ENCODE data around the gene PARN. TPM values are rescaled to one million over a fixed set of nuclear protein-coding genes. Genes with fewer than 3 reads are reported as not detected.
A peak's percentile ranks its signal among the peaks of the same experiment; 100 is the strongest.
"Not testable (repeated sequence)": the region's sequence is repeated elsewhere in the genome, so short reads cannot be mapped to it uniquely, and the experiment has no call there.

PARN gene
- total and polyA plus RNA-seq, 2 donors (not counting 1 experiment from before 2014, with no cell fraction given), result 26.7 to 32.9 TPM

DNA sequence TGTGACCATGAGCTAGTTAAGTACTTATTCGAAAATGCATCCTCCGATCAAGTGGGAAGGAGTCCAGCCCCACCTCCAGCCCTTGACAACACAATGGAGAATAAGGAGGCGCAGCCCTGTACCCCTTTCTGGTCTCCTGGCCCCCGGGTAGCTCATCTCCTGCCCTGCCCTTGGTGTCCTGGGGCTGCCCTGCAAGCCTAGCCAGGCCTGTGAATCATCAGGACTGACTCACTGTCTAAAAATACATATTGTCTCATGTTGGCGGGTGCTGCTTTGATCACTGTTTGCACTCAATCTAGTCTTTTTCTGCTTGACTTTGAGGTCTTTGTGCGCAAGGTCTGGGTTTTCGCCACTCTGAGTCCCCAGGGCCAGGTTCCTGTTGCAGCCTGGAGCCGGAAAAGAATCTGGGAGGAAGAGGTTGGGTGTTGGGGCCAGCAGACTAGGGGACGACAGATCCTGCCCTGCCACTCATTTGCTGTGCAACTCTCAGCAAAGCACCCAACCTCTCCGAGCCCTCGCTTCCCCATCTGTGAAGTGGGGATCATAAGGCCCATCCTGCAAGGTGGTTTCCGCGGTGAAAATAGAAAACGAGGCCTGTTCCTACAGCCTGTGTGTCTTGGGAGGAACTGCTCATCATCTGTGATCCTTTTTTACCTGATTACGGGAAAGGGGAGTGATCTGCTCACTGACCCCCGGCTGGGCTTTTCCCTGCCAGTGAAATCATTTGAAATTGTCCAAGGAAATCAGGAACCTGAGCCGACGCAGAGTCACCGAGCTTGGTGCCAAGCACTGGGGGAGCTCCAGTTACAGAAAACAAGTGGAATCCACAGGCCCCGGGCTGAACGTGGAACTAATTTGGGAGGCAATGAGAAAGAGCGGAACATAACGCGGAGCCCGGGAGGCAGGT is 230.4 kb downstream of the PARN start:
- DNase-seq (ENCODE audit: low read depth in 2 of 2), result peak; percentile 61 to 83
- TF ChIP-seq EZH2 (IDR thresholded peaks at IDR 0.05; ENCODE audit: low read length, missing control alignments) (no peak), CTCF (conservative IDR thresholded peaks at IDR 0.05 in 1 of 2, IDR thresholded peaks at IDR 0.05 in 1 of 2; ENCODE audit: low read depth in 1 of 2, low read length in 2 of 2) (no peak)
- H2AFZ ChIP-seq (ENCODE audit: low read length), result no peak overlapping the region
- H3K9ac ChIP-seq (ENCODE audit: insufficient read depth, low read length), result no peak overlapping the region
- H3K4me2 ChIP-seq (ENCODE audit: extremely low read depth, insufficient read depth, low read length), result peak overlapping the region; percentile 17
- no peaks in the 10 kb centered on the region for H3K79me2 ChIP-seq (ENCODE audit: control insufficient read depth, insufficient read depth, low read length)
- peak overlapping the region; percentile 36 for H3K27ac ChIP-seq (ENCODE audit: insufficient read depth, low read length)
- H3K4me1 ChIP-seq (ENCODE audit: control insufficient read depth, extremely low read depth, insufficient read depth, low read length), result peaks cover 8% of the 10 kb centered on the region
- no peaks in the 10 kb centered on the region for H4K20me1 ChIP-seq (ENCODE audit: control insufficient read depth, extremely low read depth, insufficient read depth, low read length)
- no peaks in the 10 kb centered on the region for H3K9me3 ChIP-seq (ENCODE audit: control insufficient read depth, insufficient read depth, low read depth, low read length)
- H3K4me3 ChIP-seq (replicated peaks in 1 of 4; ENCODE audit: control extremely low read depth in 1 of 4, insufficient read depth in 1 of 4, low read depth in 3 of 4, low read length in 4 of 4), result no peak overlapping the region
- no peaks in the 10 kb centered on the region for H3K27me3 ChIP-seq (ENCODE audit: control insufficient read depth, insufficient read depth, low read length)
- no peaks in the 10 kb centered on the region for H3K36me3 ChIP-seq (ENCODE audit: control insufficient read depth, insufficient read depth, low read length)

GRCh38 chr16:14398014-14398717 is 231.9 kb downstream of the PARN start:
- Histone ChIP-seq H3K4me2 (ENCODE audit: extremely low read depth, insufficient read depth, low read length) (no peak overlapping the region), H2AFZ (ENCODE audit: low read length) (no peak overlapping the region), H3K9me3 (ENCODE audit: control insufficient read depth, insufficient read depth, low read depth, low read length) (no peaks in the 10 kb centered on the region), H3K4me1 (ENCODE audit: control insufficient read depth, extremely low read depth, insufficient read depth, low read length) (peaks cover 8% of the 10 kb centered on the region), H3K27ac (ENCODE audit: insufficient read depth, low read length) (no peak overlapping the region), H3K79me2 (ENCODE audit: control insufficient read depth, insufficient read depth, low read length) (no peaks in the 10 kb centered on the region), H3K4me3 (replicated peaks in 1 of 4; ENCODE audit: control extremely low read depth in 1 of 4, insufficient read depth in 1 of 4, low read depth in 3 of 4, low read length in 4 of 4) (no peak overlapping the region), H4K20me1 (ENCODE audit: control insufficient read depth, extremely low read depth, insufficient read depth, low read length) (no peaks in the 10 kb centered on the region), H3K36me3 (ENCODE audit: control insufficient read depth, insufficient read depth, low read length) (no peaks in the 10 kb centered on the region), H3K9ac (ENCODE audit: insufficient read depth, low read length) (no peak overlapping the region), H3K27me3 (ENCODE audit: control insufficient read depth, insufficient read depth, low read length) (no peaks in the 10 kb centered on the region)
- no peak for DNase-seq (ENCODE audit: low read depth in 2 of 2)
- TF ChIP-seq EZH2 (IDR thresholded peaks at IDR 0.05; ENCODE audit: low read length, missing control alignments) (no peak), CTCF (conservative IDR thresholded peaks at IDR 0.05 in 1 of 2, IDR thresholded peaks at IDR 0.05 in 1 of 2; ENCODE audit: low read depth in 1 of 2, low read length in 2 of 2) (no peak)

DNA sequence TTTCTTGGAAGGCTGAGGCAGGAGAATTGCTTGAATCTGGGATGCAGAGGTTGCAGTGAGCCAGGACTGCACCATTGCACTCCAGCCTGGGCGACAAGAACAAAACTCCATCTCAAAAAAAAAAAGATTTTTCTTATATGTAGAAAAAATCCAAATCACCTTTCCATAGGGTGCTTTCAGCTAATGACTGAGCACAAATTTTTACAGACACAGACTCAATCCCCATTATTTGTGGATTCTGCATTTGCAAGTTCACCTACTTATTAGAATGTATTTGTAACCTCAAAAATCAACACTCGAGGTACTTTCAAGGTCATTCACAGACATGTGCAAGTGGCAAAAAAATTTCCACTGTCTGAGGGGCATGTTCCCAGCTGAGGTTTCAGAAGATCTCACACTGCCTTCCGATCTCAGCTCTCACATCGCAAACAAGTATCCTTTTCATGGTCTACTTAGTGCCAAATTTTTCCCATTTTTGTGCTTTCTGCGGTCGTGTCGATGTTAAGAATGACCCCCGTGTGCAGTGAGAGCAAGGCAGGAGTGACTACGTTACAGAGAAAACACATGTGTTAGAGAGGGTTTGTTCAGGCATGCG is 234.3 kb downstream of the PARN start:
- not testable (repeated sequence) for H2AFZ ChIP-seq (ENCODE audit: low read length); H3K27ac ChIP-seq (ENCODE audit: insufficient read depth, low read length); H4K20me1 ChIP-seq (ENCODE audit: control insufficient read depth, extremely low read depth, insufficient read depth, low read length); H3K36me3 ChIP-seq (ENCODE audit: control insufficient read depth, insufficient read depth, low read length); H3K9ac ChIP-seq (ENCODE audit: insufficient read depth, low read length); H3K9me3 ChIP-seq (ENCODE audit: control insufficient read depth, insufficient read depth, low read depth, low read length); H3K27me3 ChIP-seq (ENCODE audit: control insufficient read depth, insufficient read depth, low read length); H3K79me2 ChIP-seq (ENCODE audit: control insufficient read depth, insufficient read depth, low read length); H3K4me2 ChIP-seq (ENCODE audit: extremely low read depth, insufficient read depth, low read length); H3K4me1 ChIP-seq (ENCODE audit: control insufficient read depth, extremely low read depth, insufficient read depth, low read length); H3K4me3 ChIP-seq (replicated peaks in 1 of 4; ENCODE audit: control extremely low read depth in 1 of 4, insufficient read depth in 1 of 4, low read depth in 3 of 4, low read length in 4 of 4)
- peak in 1 of 2 donors; percentile 48 for DNase-seq (ENCODE audit: low read depth in 2 of 2)
